Activated T-cell treated with anti-CD3 and anti-CD28 coated beads, Interleukin-2, amount 50 U/mL, for 72 hours (primary cell): ENCODE measurements around the gene CMBL. TPM values are rescaled to one million over a fixed set of nuclear protein-coding genes. Genes with fewer than 3 reads are reported as not detected.
"Not testable (repeated sequence)": the region's sequence is repeated elsewhere in the genome, so short reads cannot be mapped to it uniquely, and the experiment has no call there.

Experiments
- ATAC-seq, 2 donors: fragments of 150-1000 bp; cut with Tn5 transposase; replicated peaks in 1 of 2; 2 replicates each; pipeline ENCODE4 v1.10.0; 2021; ENCODE audit warnings: moderate library complexity in 2 of 2, mild to moderate bottlenecking in 1 of 2
- DNase-seq, 2 donors: peaks; one replicate each; pipeline ENCODE4 v3.0.0; 2021 to 2022; ENCODE audit warnings: mixed read lengths in 1 of 2
- H3K27ac Mint-ChIP-seq: one replicate; pipeline ENCODE4 v1.8.0; 2022; ENCODE audit warnings: mild to moderate bottlenecking, moderate library complexity, mixed read lengths
- H3K27me3 Mint-ChIP-seq: one replicate; pipeline ENCODE4 v1.8.0; 2022; ENCODE audit warnings: low read depth, mixed read lengths
- H3K36me3 Mint-ChIP-seq, 2 donors: one replicate each; pipeline ENCODE4 v1.8.0; 2022; ENCODE audit warnings: mixed read lengths in 2 of 2, mild to moderate bottlenecking in 1 of 2; ENCODE audit not compliant: insufficient read depth in 2 of 2
- H3K4me1 Mint-ChIP-seq: one replicate; pipeline ENCODE4 v1.8.0; 2022; ENCODE audit warnings: low read depth, mixed read lengths
- H3K4me3 Mint-ChIP-seq, 2 donors: one replicate each; pipeline ENCODE4 v1.8.0; 2022; ENCODE audit warnings: mild to moderate bottlenecking in 2 of 2, mixed read lengths in 2 of 2, moderate library complexity in 2 of 2
- H3K9me3 Mint-ChIP-seq, 2 donors: one replicate each; pipeline ENCODE4 v1.8.0; 2022; ENCODE audit warnings: mixed read lengths in 2 of 2
- total RNA-seq, 2 donors: library from RNA; stranded (reverse); gene quantifications; one replicate each; pipeline ENCODE4 v1.2.3, GENCODE V29; 2022

The CMBL gene
- total RNA-seq, 2 donors from 2014 or later, result 1.2 to 1.7 TPM

GRCh38 chr5:10295619-10296326 is 11.9 kb downstream of the CMBL start:
- DNase-seq, result no peak

GRCh38 chr5:10293907-10294662 is 13.6 kb downstream of the CMBL start:
- Mint-ChIP-seq H3K4me3 (no peak overlapping the region), H3K36me3 (no peaks in the 10 kb centered on the region), H3K27ac (no peak overlapping the region), H3K9me3 (no peaks in the 10 kb centered on the region), H3K4me1 (no peaks in the 10 kb centered on the region), H3K27me3 (peaks cover 5% of the 10 kb centered on the region)
- ATAC-seq (no peak), DNase-seq (no peak)

More at GRCh38 chr5:10295619-10296326, 11.9 kb downstream of the CMBL start:
- H3K4me1 Mint-ChIP-seq, result no peaks in the 10 kb centered on the region
- peak in 1 of 2 donors; percentile 48 for ATAC-seq
- H3K9me3 Mint-ChIP-seq, result no peaks in the 10 kb centered on the region
- H3K4me3 Mint-ChIP-seq, result no peak overlapping the region
- no peaks in the 10 kb centered on the region for H3K36me3 Mint-ChIP-seq
- no peak overlapping the region for H3K27ac Mint-ChIP-seq
- peaks cover 5% of the 10 kb centered on the region for H3K27me3 Mint-ChIP-seq

- Mint-ChIP-seq H3K4me3 (no peak overlapping the region), H3K4me1 (no peaks in the 10 kb centered on the region), H3K27me3 (peaks cover 8% of the 10 kb centered on the region), H3K27ac (no peak overlapping the region), H3K36me3 (no peaks in the 10 kb centered on the region), H3K9me3 (no peaks in the 10 kb centered on the region)
- ATAC-seq (no peak), DNase-seq (no peak)
Measured at GRCh38 chr5:10291692-10292339, 15.9 kb downstream of the CMBL start.

- no peaks in the 10 kb centered on the region for H3K9me3 Mint-ChIP-seq
- no peaks in the 10 kb centered on the region for H3K36me3 Mint-ChIP-seq
- peaks cover 7% of the 10 kb centered on the region for H3K27me3 Mint-ChIP-seq
- ATAC-seq (no peak), DNase-seq (no peak)
- H3K27ac Mint-ChIP-seq, result no peak overlapping the region
- H3K4me1 Mint-ChIP-seq, result no peaks in the 10 kb centered on the region
- no peak overlapping the region for H3K4me3 Mint-ChIP-seq
Measured at GRCh38 chr5:10290438-10290837, 17.3 kb downstream of the CMBL start.

- Mint-ChIP-seq H3K36me3 (no peaks in the 10 kb centered on the region), H3K4me3 (no peak overlapping the region), H3K9me3 (no peaks in the 10 kb centered on the region), H3K4me1 (no peaks in the 10 kb centered on the region), H3K27ac (no peak overlapping the region), H3K27me3 (peaks cover 7% of the 10 kb centered on the region)
- ATAC-seq (no peak), DNase-seq (no peak)
Measured at GRCh38 chr5:10289991-10290390, 17.7 kb downstream of the CMBL start.

GRCh38 chr5:10289353-10289752 is 18.3 kb downstream of the CMBL start:
- no peak overlapping the region for H3K4me3 Mint-ChIP-seq
- H3K9me3 Mint-ChIP-seq, result no peaks in the 10 kb centered on the region
- no peaks in the 10 kb centered on the region for H3K36me3 Mint-ChIP-seq
- DNase-seq, result no peak
- ATAC-seq, result no peak
- H3K27me3 Mint-ChIP-seq, result peaks cover 7% of the 10 kb centered on the region
- no peak overlapping the region for H3K27ac Mint-ChIP-seq
- peaks cover 2% of the 10 kb centered on the region for H3K4me1 Mint-ChIP-seq

- no peak overlapping the region for H3K4me3 Mint-ChIP-seq
- peaks cover 8% of the 10 kb centered on the region for H3K4me1 Mint-ChIP-seq
- DNase-seq, result peak; percentile 25 to 45
- H3K27me3 Mint-ChIP-seq, result peaks cover 7% of the 10 kb centered on the region
- H3K27ac Mint-ChIP-seq, result no peak overlapping the region
- ATAC-seq, result no peak
- no peaks in the 10 kb centered on the region for H3K36me3 Mint-ChIP-seq
- no peaks in the 10 kb centered on the region for H3K9me3 Mint-ChIP-seq
Measured at GRCh38 chr5:10288592-10289219, 19.0 kb downstream of the CMBL start.

GRCh38 chr5:10286862-10287227 is 20.9 kb downstream of the CMBL start:
- H3K4me3 Mint-ChIP-seq, result no peak overlapping the region
- H3K27ac Mint-ChIP-seq, result no peak overlapping the region
- H3K9me3 Mint-ChIP-seq, result no peaks in the 10 kb centered on the region
- DNase-seq, result no peak
- H3K4me1 Mint-ChIP-seq, result peaks cover 11% of the 10 kb centered on the region
- H3K27me3 Mint-ChIP-seq, result peaks cover 7% of the 10 kb centered on the region
- ATAC-seq, result no peak
- no peaks in the 10 kb centered on the region for H3K36me3 Mint-ChIP-seq

- Mint-ChIP-seq H3K9me3 (no peaks in the 10 kb centered on the region), H3K27ac (no peak overlapping the region), H3K27me3 (peaks cover 7% of the 10 kb centered on the region), H3K36me3 (no peaks in the 10 kb centered on the region), H3K4me1 (peaks cover 11% of the 10 kb centered on the region), H3K4me3 (no peak overlapping the region)
- no peak for ATAC-seq
- no peak for DNase-seq
Measured at GRCh38 chr5:10286162-10286861, 21.4 kb downstream of the CMBL start.

- H3K27ac Mint-ChIP-seq, H3K9me3 Mint-ChIP-seq, ATAC-seq, H3K4me3 Mint-ChIP-seq, H3K27me3 Mint-ChIP-seq, H3K36me3 Mint-ChIP-seq, DNase-seq: not testable (repeated sequence)
- peaks cover 11% of the 10 kb centered on the region for H3K4me1 Mint-ChIP-seq
Measured at GRCh38 chr5:10285362-10285761, 22.3 kb downstream of the CMBL start.

GRCh38 chr5:10283927-10284635 is 23.6 kb downstream of the CMBL start:
- peak overlapping the region; percentile 14 for H3K27ac Mint-ChIP-seq
- H3K9me3 Mint-ChIP-seq, result no peaks in the 10 kb centered on the region
- peak overlapping the region; percentile 22 to 74 for H3K4me3 Mint-ChIP-seq
- H3K27me3 Mint-ChIP-seq, result peaks cover 7% of the 10 kb centered on the region
- peaks cover 11% of the 10 kb centered on the region for H3K4me1 Mint-ChIP-seq
- DNase-seq, result peak; percentile 83 to 86
- no peaks in the 10 kb centered on the region for H3K36me3 Mint-ChIP-seq
- ATAC-seq, result peak; percentile 92 to 93
